GM19351 (cell line): Measurements from ENCODE around the gene PLIN5.
"Not testable (repeated sequence)": the region's sequence is repeated elsewhere in the genome, so short reads cannot be mapped to it uniquely, and the experiment has no call there.

Source experiments
- ATAC-seq: cut with Tn5 transposase; IDR thresholded peaks from one replicate; pipeline ENCODE4 v1.9.1; 2021; ENCODE audit warnings: mild to moderate bottlenecking, moderate library complexity; ENCODE audit not compliant: unreplicated experiment

The PLIN5 gene

GRCh38 chr19:4543842-4544647, 9.0 kb upstream of the PLIN5 start:
- no peak for ATAC-seq

- ATAC-seq = no peak
These were observed 8.1 kb upstream of the PLIN5 start for GRCh38 chr19:4542896-4543841.

GRCh38 chr19:4541806-4542145, 6.8 kb upstream of the PLIN5 start:
- ATAC-seq = not testable (repeated sequence)

GRCh38 chr19:4541114-4541805, 6.2 kb upstream of the PLIN5 start:
- no peak for ATAC-seq

- no peak for ATAC-seq
These were observed 4.9 kb upstream of the PLIN5 start, which contains the start of gene LRG1 for GRCh38 chr19:4539693-4540581. Gene LRG1 (minus strand): TSS chr19:4540036. CDS start chr19:4540013, 23 bp downstream.

GRCh38 chr19:4539169-4539692, 4.2 kb upstream of the PLIN5 start:
- no peak for ATAC-seq

- no peak for ATAC-seq
These were observed 3.6 kb upstream of the PLIN5 start for GRCh38 chr19:4538601-4538954.

- no peak for ATAC-seq
These were observed 3.1 kb upstream of the PLIN5 start for GRCh38 chr19:4537953-4538600.

- ATAC-seq = no peak
These were observed 1.8 kb upstream of the PLIN5 start for GRCh38 chr19:4536798-4537197.

GRCh38 chr19:4533835-4534424, 1.1 kb downstream of the PLIN5 start:
- ATAC-seq = no peak

GRCh38 chr19:4533334-4533733, 1.7 kb downstream of the PLIN5 start:
- ATAC-seq = no peak

- ATAC-seq = no peak
These were observed 3.4 kb downstream of the PLIN5 start for GRCh38 chr19:4531562-4532165.

GRCh38 chr19:4529924-4530522, 5.0 kb downstream of the PLIN5 start:
- no peak for ATAC-seq

GRCh38 chr19:4528843-4529242, 6.2 kb downstream of the PLIN5 start:
- ATAC-seq = no peak

- not testable (repeated sequence) for ATAC-seq
These were observed 7.6 kb downstream of the PLIN5 start for GRCh38 chr19:4527377-4527776.

- ATAC-seq = no peak
These were observed 9.4 kb downstream of the PLIN5 start for GRCh38 chr19:4525563-4526002.

GRCh38 chr19:4524808-4525562, 10.0 kb downstream of the PLIN5 start:
- ATAC-seq = no peak
